Cardiac fibroblast (primary cell): ENCODE data around the gene ABCC10.
A peak's percentile ranks its signal among the peaks of the same experiment; 100 is the strongest.
"Not testable (repeated sequence)": the region's sequence is repeated elsewhere in the genome, so short reads cannot be mapped to it uniquely, and the experiment has no call there.

Experiments
- DNase-seq, 2 donors: peaks; one replicate each; pipeline versions ENCODE4 v3.0.0 to v3.0.0-alpha.2; 2010; ENCODE audit warnings: low read depth in 2 of 2
- H3K4me3 ChIP-seq, 2 donors: replicated peaks in 1 of 2; 1 replicate in 1 of 2; 2 replicates in 1 of 2; pipeline ENCODE4 v1.5.1; 2011; ENCODE audit warnings: low read depth in 2 of 2, low read length in 2 of 2, mild to moderate bottlenecking in 2 of 2, moderate library complexity in 1 of 2
- TF ChIP-seq, protein P1 (sequence below): IDR thresholded peaks from one replicate; pipeline ENCODE4 v1.5.1; 2011; ENCODE audit warnings: low read depth, mild to moderate bottlenecking, low read length, inconsistent platforms

The ABCC10 gene

DNA sequence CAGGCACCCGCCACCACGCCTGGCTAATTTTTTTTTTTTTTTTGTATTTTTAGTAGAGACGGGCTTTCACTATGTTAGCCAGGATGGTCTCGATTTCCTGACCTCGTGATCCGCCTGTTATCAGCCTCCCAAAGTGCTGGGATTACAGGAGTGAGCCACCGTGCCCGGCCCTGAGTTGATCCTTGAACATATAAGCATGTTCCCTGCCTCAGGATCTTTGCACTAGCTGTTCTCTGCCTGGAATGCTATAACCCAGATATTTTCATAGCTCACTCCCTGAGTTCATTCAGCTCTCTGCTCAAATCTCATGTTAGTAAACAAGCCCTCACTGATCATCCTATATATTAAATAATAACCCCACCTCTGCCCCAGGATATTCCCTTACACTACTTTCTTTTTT is 37.0 kb downstream of the ABCC10 start:
- no peak for DNase-seq
- TF ChIP-seq, protein P1, sequence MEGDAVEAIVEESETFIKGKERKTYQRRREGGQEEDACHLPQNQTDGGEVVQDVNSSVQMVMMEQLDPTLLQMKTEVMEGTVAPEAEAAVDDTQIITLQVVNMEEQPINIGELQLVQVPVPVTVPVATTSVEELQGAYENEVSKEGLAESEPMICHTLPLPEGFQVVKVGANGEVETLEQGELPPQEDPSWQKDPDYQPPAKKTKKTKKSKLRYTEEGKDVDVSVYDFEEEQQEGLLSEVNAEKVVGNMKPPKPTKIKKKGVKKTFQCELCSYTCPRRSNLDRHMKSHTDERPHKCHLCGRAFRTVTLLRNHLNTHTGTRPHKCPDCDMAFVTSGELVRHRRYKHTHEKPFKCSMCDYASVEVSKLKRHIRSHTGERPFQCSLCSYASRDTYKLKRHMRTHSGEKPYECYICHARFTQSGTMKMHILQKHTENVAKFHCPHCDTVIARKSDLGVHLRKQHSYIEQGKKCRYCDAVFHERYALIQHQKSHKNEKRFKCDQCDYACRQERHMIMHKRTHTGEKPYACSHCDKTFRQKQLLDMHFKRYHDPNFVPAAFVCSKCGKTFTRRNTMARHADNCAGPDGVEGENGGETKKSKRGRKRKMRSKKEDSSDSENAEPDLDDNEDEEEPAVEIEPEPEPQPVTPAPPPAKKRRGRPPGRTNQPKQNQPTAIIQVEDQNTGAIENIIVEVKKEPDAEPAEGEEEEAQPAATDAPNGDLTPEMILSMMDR: no peak
- no peak overlapping the region for H3K4me3 ChIP-seq

- H3K4me3 ChIP-seq: no peak overlapping the region
- peak in 1 of 2 donors; percentile 13 for DNase-seq
- TF ChIP-seq, protein P1: no peak
Measured at GRCh38 chr6:43465948-43466347, 38.6 kb downstream of the ABCC10 start.

DNA sequence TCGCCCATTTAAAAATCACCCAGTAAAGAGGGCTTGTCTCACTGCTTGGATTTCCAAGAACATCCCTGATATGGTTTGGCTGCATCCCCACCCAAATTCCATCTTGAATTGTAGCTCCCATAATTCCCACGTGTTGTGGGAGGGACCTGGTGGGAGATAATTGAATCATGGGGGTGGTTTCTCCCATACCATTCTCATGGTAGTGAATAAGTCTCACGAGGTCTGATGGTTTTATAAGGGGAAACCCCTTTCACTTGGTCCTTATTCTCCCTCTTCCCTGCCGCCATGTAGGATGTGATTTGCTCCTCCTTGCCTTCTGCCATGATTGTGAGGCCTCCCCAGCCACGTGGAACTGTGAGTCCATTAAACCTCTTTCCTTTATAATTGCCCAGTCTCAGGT is 39.9 kb downstream of the ABCC10 start:
- H3K4me3 ChIP-seq, DNase-seq: not testable (repeated sequence)

GRCh38 chr6:43467752-43468151 is 40.4 kb downstream of the ABCC10 start:
- DNase-seq: no peak
- H3K4me3 ChIP-seq: no peak overlapping the region
- TF ChIP-seq, protein P1: no peak

DNA sequence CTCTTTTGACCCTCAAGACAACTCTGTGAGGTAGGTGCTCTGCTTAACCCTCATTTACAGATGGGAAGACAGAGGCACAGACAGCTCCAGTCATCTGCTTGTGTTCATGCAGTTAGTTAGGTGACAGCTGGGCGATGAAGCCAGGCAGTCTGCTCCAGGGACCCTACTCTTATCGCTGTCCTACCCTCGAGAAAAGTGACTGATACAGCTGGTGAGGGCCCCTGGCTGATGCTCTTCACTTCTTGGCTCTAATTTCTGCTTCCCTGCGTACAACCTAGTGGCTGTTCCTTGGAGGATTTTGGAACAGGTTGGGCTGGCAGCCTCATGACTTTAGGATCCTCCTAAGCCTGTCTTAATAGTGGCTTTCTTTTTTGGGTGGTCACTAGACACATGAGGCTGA is 40.9 kb downstream of the ABCC10 start:
- TF ChIP-seq, protein P1: no peak
- DNase-seq: no peak
- H3K4me3 ChIP-seq: no peak overlapping the region

- DNase-seq: no peak
- no peak overlapping the region for H3K4me3 ChIP-seq
- TF ChIP-seq, protein P1: no peak
Measured at GRCh38 chr6:43468748-43469681, 41.7 kb downstream of the ABCC10 start.

DNA sequence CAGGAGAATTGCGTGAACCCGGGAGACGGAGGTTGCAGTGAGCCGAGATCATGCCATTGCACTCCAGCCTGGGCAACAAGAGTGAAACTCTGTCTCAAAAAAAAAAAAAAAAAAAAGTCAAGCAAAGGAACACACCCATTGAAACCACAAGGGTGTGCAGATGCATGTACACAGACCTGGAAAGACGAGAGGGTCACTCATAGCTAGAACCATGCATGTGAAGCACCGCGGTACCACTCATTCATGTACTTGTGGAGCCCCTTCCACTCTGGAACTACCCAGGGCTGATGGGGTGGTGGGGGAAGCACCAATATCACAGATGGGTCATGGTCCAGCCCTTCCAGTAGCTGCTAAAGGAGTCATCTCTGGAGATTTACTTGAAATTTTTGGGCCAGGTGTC is 42.6 kb downstream of the ABCC10 start:
- TF ChIP-seq, protein P1: no peak
- DNase-seq: no peak

More for the DNA sequence above, 42.6 kb downstream of the ABCC10 start:
- H3K4me3 ChIP-seq: no peak overlapping the region
